ENCODE data around the gene DLX1. TPM values are rescaled to one million over a fixed set of nuclear protein-coding genes. Genes with fewer than 3 reads are reported as not detected.

DLX1 gene
- total and polyA plus RNA-seq, 9 of the 15 experiments (the other 6 are each of a cell fraction or from before 2014, with no cell fraction given) = 1.9 to 26.2 (median 9.6) TPM

GRCh38 chr2:172084645-172085459, 455 bp upstream of the DLX1 start (continued):
- TF ChIP-seq AFF4 (CRISPR knock-in tag; IDR thresholded peaks at IDR 0.05) (peak; percentile 98), ZNF592 (IDR thresholded peaks at IDR 0.05) (0 out of 2 replicates have a peak, but pooled peaks have one; percentile 50), ZNF740 (CRISPR knock-in tag; IDR thresholded peaks at IDR 0.05) (peak; percentile 78), ZNF740 (tag; IDR thresholded peaks at IDR 0.05) (0 out of 4 replicates have a peak, but pooled peaks of 1 of the 2 experiments have one; percentile 26), MYNN (IDR thresholded peaks at IDR 0.05) (peak; percentile 6; the same call in 1 of the 2 replicates), MYNN (CRISPR knock-in tag; IDR thresholded peaks at IDR 0.05) (no peak), ATF1 (CRISPR knock-in tag; IDR thresholded peaks at IDR 0.05) (no peak), ATF1 (tag; IDR thresholded peaks at IDR 0.05) (peak; percentile 68; the same call in 1 of the 2 replicates), NFIC (IDR thresholded peaks at IDR 0.05) (peak; percentile 36), ZNF274 (IDR thresholded peaks at IDR 0.05; ENCODE audit: borderline replicate concordance, low read depth, low read length) (no peak), ZNF609 (CRISPR knock-in tag; IDR thresholded peaks at IDR 0.05; ENCODE audit: borderline replicate concordance) (peak; percentile 71; the same call in 1 of the 2 replicates), NRF1 (conservative IDR thresholded peaks at IDR 0.05 in 1 of 2, IDR thresholded peaks at IDR 0.05 in 1 of 2) (peak; percentile 72 to 78)

All from K562 (cell line).